IMR-90 (cell line): ENCODE measurements around the gene ARAP1. TPM values are rescaled to one million over a fixed set of nuclear protein-coding genes. Genes with fewer than 3 reads are reported as not detected.

Experiments
- ATAC-seq: fragments of 200-7000 bp; cut with Tn5 transposase; 2 replicates; pipeline ENCODE4 v1.9.1; 2020; ENCODE audit warnings: low read depth, mild to moderate bottlenecking, moderate library complexity
- BruUV-seq: library from RNA; stranded (reverse); fragments of 400-500 nt; replicated peaks from 2 replicates; lab custom pipeline; 2021; lab: Mats Ljungman, UMichigan
- CTCF ChIA-PET: fragments of 300-600 bp; formaldehyde crosslinking; extraction: SDS; loops from one replicate; lab custom pipeline; 2021; ENCODE audit warnings: antibody characterized with exemption; lab: Yijun Ruan, JAX
- POLR2A ChIA-PET: fragments of 300-600 bp; sonication (Branson Sonifier 250); formaldehyde crosslinking; loops from one replicate; lab custom pipeline; 2022; ENCODE audit warnings: antibody characterized with exemption; ENCODE audit not compliant: unreplicated experiment; lab: Charles Lee
- DNase-seq: peaks from one replicate; pipeline ENCODE4 v3.0.0; 2013
- H2AFZ ChIP-seq: replicated peaks from 2 replicates; pipeline ENCODE3; 2013; ENCODE audit warnings: low read length, mild to moderate bottlenecking; ENCODE audit not compliant: poor library complexity
- H2AK5ac ChIP-seq: 2 replicates; pipeline ENCODE4 v1.6.1; 2013; ENCODE audit warnings: low read depth, low read length, inconsistent platforms
- H2AK9ac ChIP-seq: replicated peaks from 2 replicates; pipeline ENCODE3; 2013; ENCODE audit warnings: mild to moderate bottlenecking, low read depth, low read length, moderate library complexity; ENCODE audit not compliant: poor library complexity
- H2BK120ac ChIP-seq: 2 replicates; pipeline ENCODE4 v1.6.1; 2013; ENCODE audit warnings: low read depth, low read length, inconsistent platforms
- H2BK15ac ChIP-seq: 3 replicates; pipeline ENCODE4 v1.6.1; 2013; ENCODE audit warnings: low read depth, low read length, inconsistent platforms
- H2BK20ac ChIP-seq: 2 replicates; pipeline ENCODE4 v1.6.1; 2013; ENCODE audit warnings: low read depth, mild to moderate bottlenecking, inconsistent platforms, low read length, moderate library complexity
- H2BK5ac ChIP-seq: 2 replicates; pipeline ENCODE4 v1.6.1; 2013; ENCODE audit warnings: mild to moderate bottlenecking, low read depth, low read length, inconsistent platforms; ENCODE audit not compliant: poor library complexity, severe bottlenecking
- H3K14ac ChIP-seq: replicated peaks from 2 replicates; pipeline ENCODE4 v1.6.1; 2013; ENCODE audit warnings: low read depth, low read length, inconsistent platforms
- H3K18ac ChIP-seq: 2 replicates; pipeline ENCODE4 v1.6.1; 2013; ENCODE audit warnings: low read depth, low read length, control low read depth
- H3K23ac ChIP-seq: 2 replicates; pipeline ENCODE4 v1.6.1; 2013; ENCODE audit warnings: low read depth, low read length, inconsistent platforms
- H3K27ac ChIP-seq: 2 replicates; pipeline ENCODE4 v1.5.1; 2013; ENCODE audit warnings: mild to moderate bottlenecking, control low read depth, low read length; ENCODE audit not compliant: insufficient read depth
- H3K27me3 ChIP-seq: 2 replicates; pipeline ENCODE4 v1.6.1; 2013; ENCODE audit warnings: low read length; ENCODE audit not compliant: control insufficient read depth, insufficient read depth
- H3K36me3 ChIP-seq: 2 replicates; pipeline ENCODE4 v1.6.1; 2013; ENCODE audit warnings: low read length, mixed read lengths; ENCODE audit not compliant: control insufficient read depth, insufficient read depth
- H3K4ac ChIP-seq: 2 replicates; pipeline ENCODE4 v1.6.1; 2013; ENCODE audit warnings: low read depth, low read length, inconsistent platforms
- H3K4me1 ChIP-seq: 2 replicates; pipeline ENCODE4 v1.6.1; 2013; ENCODE audit warnings: low read length, mixed read lengths; ENCODE audit not compliant: control insufficient read depth, insufficient read depth
- H3K4me2 ChIP-seq: 2 replicates; pipeline ENCODE4 v1.6.1; 2013; ENCODE audit warnings: low read depth, mild to moderate bottlenecking, control low read depth, low read length, moderate library complexity
- H3K4me3 ChIP-seq: 2 replicates; pipeline ENCODE4 v1.5.1; 2013; ENCODE audit warnings: low read depth, mild to moderate bottlenecking, control low read depth, low read length, moderate library complexity; ENCODE audit not compliant: insufficient read depth
- H3K56ac ChIP-seq: 2 replicates; pipeline ENCODE4 v1.6.1; 2013; ENCODE audit warnings: low read length, inconsistent platforms; ENCODE audit not compliant: insufficient read depth; ENCODE audit errors: extremely low read depth
- H3K79me1 ChIP-seq, 2 experiments: 2 replicates each; pipeline ENCODE4 v1.6.1; 2013; ENCODE audit warnings: low read length in 2 of 2, inconsistent platforms in 1 of 2, low read depth in 1 of 2
- H3K9ac ChIP-seq: 2 replicates; pipeline ENCODE4 v1.6.1; 2013; ENCODE audit warnings: low read depth, low read length, control low read depth
- H3K9me1 ChIP-seq: 2 replicates; pipeline ENCODE4 v1.6.1; 2013; ENCODE audit warnings: low read length, inconsistent platforms; ENCODE audit not compliant: insufficient read depth
- H3K9me3 ChIP-seq: 2 replicates; pipeline ENCODE4 v1.6.1; 2013; ENCODE audit warnings: low read length; ENCODE audit not compliant: control insufficient read depth, insufficient read depth
- H4K20me1 ChIP-seq: 2 replicates; pipeline ENCODE4 v1.6.1; 2013; ENCODE audit warnings: low read length, inconsistent platforms; ENCODE audit not compliant: insufficient read depth
- H4K5ac ChIP-seq: 2 replicates; pipeline ENCODE4 v1.6.1; 2013; ENCODE audit warnings: mild to moderate bottlenecking, low read depth, low read length, control low read depth
- H4K8ac ChIP-seq, 2 experiments: 2 replicates each; pipeline ENCODE4 v1.6.1; 2013; ENCODE audit warnings: low read depth in 2 of 2, low read length in 2 of 2, control low read depth in 1 of 2, inconsistent platforms in 1 of 2
- H4K91ac ChIP-seq: 2 replicates; pipeline ENCODE4 v1.6.1; 2013; ENCODE audit warnings: low read depth, low read length, inconsistent platforms; ENCODE audit not compliant: insufficient read depth
- CHD1 ChIP-seq: IDR thresholded peaks from 2 replicates; pipeline ENCODE4 v1.6.1; 2012; ENCODE audit warnings: low read depth, low read length, improper control_type of control experiment
- MAFK ChIP-seq: IDR thresholded peaks from 2 replicates; pipeline ENCODE4 v1.6.1; 2012; ENCODE audit warnings: low read depth, low read length, improper control_type of control experiment
- NFE2L2 ChIP-seq: fragments of 150-350 bp; IDR thresholded peaks from 2 replicates; pipeline ENCODE4 v1.6.1; 2016; ENCODE audit warnings: low read depth, mild to moderate bottlenecking, low read length
- WGBS, 2 experiments: methylation state at CpG; one replicate each; pipeline versions ENCODE4 v1.1.5 to v1.1.7; 2013; ENCODE audit warnings: missing lambda C conversion rate in 2 of 2; ENCODE audit not compliant: insufficient read length in 1 of 2; ENCODE audit errors: extremely low coverage in 2 of 2; 5-methylcytosine and 5-hydroxymethylcytosine counted together
- dilution Hi-C: fragments of 300-500 bp; cut with HindIII; formaldehyde crosslinking; loops from one replicate; pipeline ENCODE4 v1.14.3; 2018; ENCODE audit warnings: low sequenced_read_pairs; ENCODE audit not compliant: unreplicated experiment
- in situ Hi-C: fragments of 300-500 bp; cut with MboI; formaldehyde crosslinking; loops from 3 replicates; pipeline ENCODE4 v1.14.3; 2019; ENCODE audit warnings: low sequenced_read_pairs, inconsistent platforms, mixed read lengths
- intact Hi-C: fragments of 100-400 bp; cut with micrococcal nuclease; formaldehyde crosslinking; loops from 2 replicates; pipeline ENCODE4 v1.10.0; 2022
- polyA plus RNA-seq, 3 experiments: library from polyadenylated mRNA; depleted of rRNA; stranded (reverse); fragments of >200 nt; gene quantifications; 2 replicates each; pipeline ENCODE4 v1.2.3, GENCODE V29; 2012; ENCODE audit warnings: low replicate concordance in 1 of 3
- total RNA-seq: library from RNA; depleted of rRNA; stranded (reverse); fragments of >200 nt; gene quantifications from 2 replicates; pipeline ENCODE4 v1.2.3, GENCODE V29; 2012

Gene ARAP1
- total and polyA plus RNA-seq, 2 of the 4 experiments (the other 2 are of a cell fraction): 37.6 to 63.1 TPM

GRCh38 chr11:72705442-72706365 is 46.5 kb downstream of the ARAP1 start:
- peaks cover 16% of the 10 kb centered on the region for H3K4me1 ChIP-seq
- H3K9me1 ChIP-seq: 0 out of 2 replicates have a peak, but pooled peaks cover 6% of the 10 kb centered on the region
- peaks cover 0 to 23% of the 10 kb centered on the region in 2 experiments; a peak in 3 of 4 replicates for H3K79me1 ChIP-seq
- H2BK20ac ChIP-seq: no peak overlapping the region
- no peak overlapping the region for H2BK15ac ChIP-seq
- H2BK120ac ChIP-seq: no peak overlapping the region
- H3K4me3 ChIP-seq: no peak overlapping the region
- no peak overlapping the region for H3K4me2 ChIP-seq
- dilution Hi-C loops (no loop called here), intact Hi-C loops (no loop called here), in situ Hi-C loops (no loop called here)
- no peak overlapping the region for H2AK9ac ChIP-seq
- no peak overlapping the region for H3K18ac ChIP-seq
- H4K20me1 ChIP-seq: peaks cover 28% of the 10 kb centered on the region
- ChIA-PET CTCF (no interaction called here), POLR2A (interaction anchor here (0.6 kb wide), 1 partner anchor 117 kb away, joined by 3 read pairs; no protein-coding TSS in a partner anchor)
- no peak overlapping the region for H4K91ac ChIP-seq
- H3K27ac ChIP-seq: no peak overlapping the region
- ATAC-seq: no peak
- BruUV-seq: no TSS peak
- no peak overlapping the region for H3K23ac ChIP-seq
- H2AK5ac ChIP-seq: no peak overlapping the region
- H3K56ac ChIP-seq: 0 out of 2 replicates have a peak overlapping the region, but pooled peaks have one; percentile 14
- H4K5ac ChIP-seq: no peak overlapping the region
- no peak overlapping the region for H2BK5ac ChIP-seq
- peaks cover 74% of the 10 kb centered on the region for H3K36me3 ChIP-seq
- no peak overlapping the region for H3K14ac ChIP-seq
- no peaks in the 10 kb centered on the region for H3K9me3 ChIP-seq
- H3K27me3 ChIP-seq: no peaks in the 10 kb centered on the region
- no peak overlapping the region for H3K9ac ChIP-seq
- DNase-seq: no peak
- no peak overlapping the region for H3K4ac ChIP-seq
- H2AFZ ChIP-seq: no peak overlapping the region
- 0 out of 2 replicates have a peak, but pooled peaks have one; percentile 29 for TF ChIP-seq MAFK
- no peak for TF ChIP-seq NFE2L2
- TF ChIP-seq CHD1: no peak
- WGBS, 2 experiments: 80% methylated on average over 8 of the region's 12 CpGs; no CpG with 5 or more reads in 1 of the 2 experiments
- H4K8ac ChIP-seq: no peak overlapping the region
